ENCODE results near the gene ELL2. TPM values are rescaled to one million over a fixed set of nuclear protein-coding genes. Genes with fewer than 3 reads are reported as not detected.
A peak's percentile ranks its signal among the peaks of the same experiment; 100 is the strongest.

Gene ELL2
- total RNA-seq, 1 experiment from 2014 or later = 27.5 TPM

GRCh38 chr5:95859661-95860060, 102.0 kb downstream of the ELL2 start:
- no peak overlapping the region for H3K18ac ChIP-seq (ENCODE audit: insufficient read length, low read depth, low read length)
- H2BK5ac ChIP-seq (ENCODE audit: insufficient read length, low read length) = no peak overlapping the region
- no peak overlapping the region for H2AFZ ChIP-seq (ENCODE audit: low read length)

More at GRCh38 chr5:95859661-95860060, 102.0 kb downstream of the ELL2 start:
- Histone ChIP-seq H3K27ac (ENCODE audit: insufficient read length, low read depth, low read length) (no peak overlapping the region), H3K79me1 (ENCODE audit: insufficient read depth, low read depth, low read length, poor library complexity, severe bottlenecking) (no peaks in the 10 kb centered on the region), H3K56ac (ENCODE audit: insufficient read length, low read depth, low read length) (no peak overlapping the region), H2BK120ac (ENCODE audit: low read depth, low read length, poor library complexity, severe bottlenecking) (no peak overlapping the region), H3K9me3 (ENCODE audit: control insufficient read depth, low read depth, low read length) (no peaks in the 10 kb centered on the region), H3K27me3 (ENCODE audit: insufficient read depth, low read length) (no peaks in the 10 kb centered on the region), H3K14ac (ENCODE audit: insufficient read depth, low read length) (no peak overlapping the region), H3K79me2 (ENCODE audit: insufficient read depth, low read length) (no peaks in the 10 kb centered on the region), H2BK12ac (ENCODE audit: insufficient read length, low read depth, low read length) (no peak overlapping the region), H2BK20ac (ENCODE audit: low read depth, low read length, poor library complexity, severe bottlenecking) (no peak overlapping the region), H3K4me2 (ENCODE audit: insufficient read depth, insufficient read length, low read length) (no peak overlapping the region), H4K20me1 (ENCODE audit: control insufficient read depth, insufficient read depth, insufficient read length) (no peaks in the 10 kb centered on the region), H2AK5ac (ENCODE audit: insufficient read length, low read length) (no peak overlapping the region), H4K8ac (replicated peaks; ENCODE audit: insufficient read length, low read depth, low read length) (no peak overlapping the region), H3K9ac (ENCODE audit: extremely low read depth, insufficient read length, low read length) (no peak overlapping the region), H3K4ac (ENCODE audit: low read depth, low read length) (no peak overlapping the region), H3T11ph (ENCODE audit: low read length) (no peak overlapping the region), H3K23ac (ENCODE audit: insufficient read length, low read depth, low read length) (no peak overlapping the region), H4K5ac (ENCODE audit: insufficient read length, low read depth, low read length) (no peak overlapping the region), H4K91ac (ENCODE audit: insufficient read length, low read depth, low read length) (no peak overlapping the region), H2BK15ac (ENCODE audit: low read depth, low read length) (no peak overlapping the region), H3K4me1 (ENCODE audit: insufficient read depth, low read length) (peaks cover 4% of the 10 kb centered on the region; the same call in 1 of the 2 replicates), H3K23me2 (ENCODE audit: insufficient read length, low read depth, low read length, poor library complexity, severe bottlenecking) (no peaks in the 10 kb centered on the region)
- no peak for DNase-seq
- H3K4me3 Mint-ChIP-seq = no peak overlapping the region
- H3K36me3 Mint-ChIP-seq (ENCODE audit: insufficient read depth in 1 of 3, low read depth in 3 of 3) = no peaks in the 10 kb centered on the region
- peaks cover 3% of the 10 kb centered on the region for H3K27me3 Mint-ChIP-seq (ENCODE audit: low read depth)
- no CpG with 5 or more reads among the region's 4 CpGs for WGBS (ENCODE audit: extremely low coverage, insufficient read length, low lambda C conversion rate)
- H3K4me1 Mint-ChIP-seq = peaks cover 27 to 31% of the 10 kb centered on the region in 2 experiments
- no peaks in the 10 kb centered on the region; a peak in 2 of 5 replicates for H3K9me3 Mint-ChIP-seq
- TF ChIP-seq CTCF (conservative IDR thresholded peaks at IDR 0.05) = no peak
- H3K27ac Mint-ChIP-seq = peak overlapping the region in 1 of 3 experiments; percentile 6; a peak in 1 of 7 replicates
